HG02943 (cell line): ENCODE measurements around the gene ST6GALNAC3.
"Not testable (repeated sequence)": the region's sequence is repeated elsewhere in the genome, so short reads cannot be mapped to it uniquely, and the experiment has no call there.

Experiments
- ATAC-seq: cut with Tn5 transposase; IDR thresholded peaks from one replicate; pipeline ENCODE4 v1.9.1; 2021; ENCODE audit warnings: mild to moderate bottlenecking, low read depth, moderate library complexity; ENCODE audit not compliant: unreplicated experiment

Gene ST6GALNAC3

DNA sequence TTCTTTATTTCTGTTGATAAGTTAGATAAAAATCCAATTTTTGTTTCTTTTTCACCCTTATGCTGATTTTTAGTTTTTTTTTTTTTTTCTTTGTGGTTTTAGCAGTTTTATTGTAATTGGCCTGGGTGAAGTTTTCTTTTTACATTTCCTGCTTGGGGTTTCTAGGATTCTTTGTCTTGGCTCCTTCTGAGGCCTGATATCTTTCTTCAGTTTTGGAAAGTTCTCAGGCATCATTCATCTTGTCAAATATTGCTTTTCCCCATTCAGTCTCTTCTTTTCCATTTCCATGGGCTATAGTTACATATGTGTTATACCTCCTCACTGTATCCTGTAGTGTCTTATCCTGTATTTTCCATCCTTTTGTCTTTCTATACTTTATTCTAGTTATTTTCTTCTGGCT is 28.5 kb downstream of the ST6GALNAC3 start:
- ATAC-seq: no peak

DNA sequence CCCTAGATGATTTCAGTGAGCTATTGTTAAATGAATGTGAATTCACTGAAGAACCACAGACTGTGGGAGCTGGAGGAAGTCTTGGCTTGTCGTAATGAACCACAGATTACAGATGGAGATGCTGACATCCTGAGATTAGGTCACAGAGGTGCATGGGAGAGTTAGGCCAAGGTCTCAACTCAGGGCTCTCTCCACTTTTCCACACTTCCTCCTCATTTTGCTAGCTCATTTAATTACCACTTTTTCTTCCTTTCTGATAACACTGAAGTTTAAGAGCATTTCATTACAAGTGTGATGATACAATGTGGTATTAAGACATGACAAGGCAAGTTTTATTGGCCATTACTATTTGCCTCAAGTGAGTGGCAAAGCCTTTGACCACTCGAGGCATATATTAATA is 30.8 kb downstream of the ST6GALNAC3 start:
- no peak for ATAC-seq

- no peak for ATAC-seq
Observed at GRCh38 chr1:76106251-76106650, 31.7 kb downstream of the ST6GALNAC3 start.

DNA sequence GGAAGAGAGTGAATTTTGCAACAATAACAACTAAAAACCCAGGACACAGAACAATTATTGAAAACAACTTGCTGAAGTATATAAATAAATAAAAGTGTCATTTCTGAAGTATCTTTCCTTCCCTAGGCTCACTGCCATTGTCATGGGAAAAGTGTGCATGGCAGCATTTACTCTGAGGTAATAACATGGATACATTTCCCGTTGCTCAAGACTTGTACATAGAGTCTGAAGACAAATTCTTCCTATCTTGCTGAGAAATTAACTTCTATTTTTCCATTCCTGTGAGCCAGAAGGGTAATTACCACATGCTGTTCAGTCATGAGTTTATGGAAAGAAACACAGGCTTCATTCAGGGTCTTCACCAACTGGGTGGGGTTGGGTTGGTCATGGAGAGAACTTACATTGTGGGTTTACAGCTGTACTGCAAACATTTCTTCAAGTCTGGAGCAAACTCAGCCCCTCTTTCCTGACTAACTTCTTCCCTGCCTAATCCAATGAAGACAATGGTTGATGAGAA is 32.2 kb downstream of the ST6GALNAC3 start:
- ATAC-seq: no peak

DNA sequence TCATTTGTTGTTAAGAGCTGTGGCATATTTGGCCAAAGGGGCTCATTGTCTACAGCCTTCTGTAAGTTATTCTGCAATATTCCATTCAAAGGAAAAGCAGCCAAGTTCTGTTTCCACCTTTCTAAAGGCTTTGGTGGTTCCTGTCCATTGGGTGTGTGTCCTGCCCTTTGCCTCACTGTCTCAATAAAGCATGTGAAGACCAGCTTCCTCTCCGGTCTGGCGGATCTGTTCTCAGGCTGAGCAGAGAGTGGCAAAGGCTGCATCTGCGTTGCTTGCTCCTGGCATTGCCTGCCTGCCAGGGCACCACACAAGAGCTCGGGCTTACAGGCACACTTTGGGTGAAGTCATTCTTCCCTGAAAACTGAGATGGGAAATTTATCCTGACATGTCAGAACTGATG is 34.9 kb downstream of the ST6GALNAC3 start:
- ATAC-seq: no peak

GRCh38 chr1:76109901-76110560 is 35.5 kb downstream of the ST6GALNAC3 start:
- no peak for ATAC-seq

GRCh38 chr1:76110666-76111065 is 36.1 kb downstream of the ST6GALNAC3 start:
- no peak for ATAC-seq

DNA sequence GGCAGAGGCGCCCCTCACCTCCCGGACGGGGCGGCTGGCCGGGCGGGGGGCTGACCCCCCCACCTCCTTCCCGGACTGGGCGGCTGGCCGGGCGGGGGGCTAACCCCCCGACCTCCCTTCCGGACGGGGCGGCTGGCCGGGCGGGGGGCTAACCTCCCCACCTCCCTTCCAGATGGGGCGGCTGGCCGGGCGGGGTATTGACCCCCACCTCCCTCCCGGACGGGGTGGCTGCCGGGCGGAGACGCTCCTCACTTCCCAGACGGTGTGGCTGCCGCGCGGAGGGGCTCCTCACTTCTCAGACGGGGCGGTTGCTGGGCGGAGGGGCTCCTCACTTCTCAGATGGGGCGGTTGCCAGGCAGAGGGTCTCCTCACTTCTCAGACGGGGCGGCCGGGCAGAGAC is 37.8 kb downstream of the ST6GALNAC3 start:
- ATAC-seq: not testable (repeated sequence)

GRCh38 chr1:76113446-76113845 is 38.9 kb downstream of the ST6GALNAC3 start:
- ATAC-seq: no peak

DNA sequence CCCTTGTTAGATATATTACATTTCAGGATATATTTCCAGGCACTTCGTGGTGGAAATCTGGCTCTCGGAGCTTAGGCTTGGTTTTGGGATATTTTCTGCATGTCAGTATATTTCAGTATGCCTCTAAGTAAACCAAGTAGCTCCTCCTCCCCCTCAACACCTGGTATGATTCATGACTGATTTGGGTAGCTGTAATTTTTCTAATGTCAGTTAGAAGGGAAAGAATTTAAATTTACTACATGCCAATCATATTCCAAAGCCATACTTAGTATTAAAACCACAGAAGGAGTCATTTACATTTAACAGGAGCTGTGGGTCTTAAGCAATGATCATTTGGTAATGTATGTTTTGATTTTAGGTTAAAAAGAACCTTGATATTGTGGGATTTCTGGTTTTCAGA is 40.6 kb downstream of the ST6GALNAC3 start:
- no peak for ATAC-seq

DNA sequence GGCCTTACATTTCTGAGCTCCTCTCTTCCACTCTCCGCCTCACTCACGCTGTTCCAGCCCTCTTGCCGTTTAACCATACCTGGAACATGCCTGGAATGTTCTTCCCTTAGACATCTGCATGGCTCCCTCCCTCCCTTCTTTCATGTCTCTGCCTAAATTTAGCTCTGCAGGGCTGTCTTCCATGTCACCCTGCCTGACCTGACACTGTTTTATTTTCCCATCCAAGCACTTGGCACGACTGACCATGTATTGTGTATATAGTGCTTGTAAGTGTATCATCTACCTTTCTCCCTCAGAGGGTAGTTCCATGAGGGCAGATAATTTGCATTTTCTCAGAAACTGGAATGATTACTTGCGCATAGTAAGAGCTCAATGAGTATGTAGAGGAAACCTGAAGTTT is 47.3 kb downstream of the ST6GALNAC3 start:
- no peak for ATAC-seq

GRCh38 chr1:76122271-76122670 is 47.7 kb downstream of the ST6GALNAC3 start:
- no peak for ATAC-seq

- ATAC-seq: not testable (repeated sequence)
Observed at GRCh38 chr1:76123411-76124064, 49.0 kb downstream of the ST6GALNAC3 start.

GRCh38 chr1:76124196-76124595 is 49.6 kb downstream of the ST6GALNAC3 start:
- no peak for ATAC-seq

DNA sequence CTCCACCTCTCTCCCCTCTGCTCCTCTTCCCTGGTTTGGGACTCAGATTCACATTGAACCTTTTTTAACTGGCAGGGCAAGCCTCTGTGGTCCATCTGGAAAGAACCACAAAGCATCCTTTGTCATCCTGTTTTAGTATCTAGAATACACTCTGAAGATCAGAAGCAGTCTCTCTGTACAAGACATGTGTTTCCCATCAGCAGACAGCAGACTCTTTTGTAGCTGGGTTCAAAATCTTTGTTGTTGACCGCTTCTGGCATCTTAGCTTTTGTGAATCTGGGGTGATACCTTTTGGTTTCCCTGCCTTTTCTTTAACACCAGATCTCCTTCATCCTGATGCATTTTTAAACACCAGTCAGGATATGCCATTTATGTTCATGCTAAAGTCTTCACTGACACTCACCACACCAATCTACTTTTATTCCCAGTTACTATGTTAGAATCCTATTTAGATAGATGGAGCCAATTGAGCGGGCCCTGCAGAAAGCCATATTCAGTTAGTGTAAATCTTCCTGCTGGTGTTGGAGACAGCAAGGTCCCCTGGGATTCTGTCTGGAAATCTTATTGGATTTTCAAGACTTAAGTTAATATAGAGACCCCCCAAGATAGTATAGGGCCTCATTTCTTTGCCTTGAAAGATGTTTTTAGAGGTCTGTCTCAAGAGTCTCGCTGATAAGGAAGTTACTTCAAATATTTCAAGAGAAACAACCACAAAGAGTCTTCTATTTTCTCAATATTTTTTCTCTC is 51.1 kb downstream of the ST6GALNAC3 start:
- ATAC-seq: no peak

DNA sequence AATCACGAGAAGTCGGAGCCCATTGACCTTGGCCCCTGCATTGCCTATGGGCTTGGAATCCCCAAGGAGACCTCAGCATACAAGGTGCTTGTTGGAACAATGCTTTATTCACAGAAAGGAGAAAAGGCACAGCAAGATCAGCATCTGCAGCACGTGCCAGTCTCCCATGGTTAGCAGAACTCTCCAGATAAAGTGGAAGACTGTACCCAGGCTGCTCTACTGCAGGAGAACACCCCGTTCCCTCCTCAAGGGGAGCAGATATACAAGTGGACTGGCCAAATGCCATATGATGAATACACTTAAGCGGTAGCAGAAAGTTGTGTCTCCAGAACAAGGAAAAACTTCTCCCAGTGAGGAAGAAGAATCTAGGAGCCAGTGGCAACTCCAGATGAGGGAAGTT is 53.5 kb downstream of the ST6GALNAC3 start:
- no peak for ATAC-seq

- ATAC-seq: no peak
Observed at GRCh38 chr1:76129731-76130130, 55.2 kb downstream of the ST6GALNAC3 start.

- no peak for ATAC-seq
Observed at GRCh38 chr1:76130992-76131391, 56.4 kb downstream of the ST6GALNAC3 start.

DNA sequence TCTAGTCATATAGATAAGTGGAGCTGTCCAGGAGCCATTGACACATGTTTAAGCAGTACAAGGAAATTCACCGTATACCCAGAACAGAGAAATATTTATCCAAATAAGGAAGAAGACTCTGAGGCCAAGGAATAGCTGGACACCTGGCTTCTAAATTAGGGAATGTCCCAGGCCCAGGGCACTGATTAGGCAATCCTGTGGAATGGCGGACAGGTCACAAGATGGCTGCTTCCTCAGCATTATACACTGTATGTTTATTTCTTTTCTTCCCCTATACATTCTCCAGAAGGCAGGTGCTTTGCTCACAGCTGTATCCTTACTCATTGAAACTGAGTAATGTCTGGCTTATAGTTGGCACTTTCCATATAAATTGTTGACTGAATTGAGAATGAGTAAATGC is 59.4 kb downstream of the ST6GALNAC3 start:
- ATAC-seq: no peak

DNA sequence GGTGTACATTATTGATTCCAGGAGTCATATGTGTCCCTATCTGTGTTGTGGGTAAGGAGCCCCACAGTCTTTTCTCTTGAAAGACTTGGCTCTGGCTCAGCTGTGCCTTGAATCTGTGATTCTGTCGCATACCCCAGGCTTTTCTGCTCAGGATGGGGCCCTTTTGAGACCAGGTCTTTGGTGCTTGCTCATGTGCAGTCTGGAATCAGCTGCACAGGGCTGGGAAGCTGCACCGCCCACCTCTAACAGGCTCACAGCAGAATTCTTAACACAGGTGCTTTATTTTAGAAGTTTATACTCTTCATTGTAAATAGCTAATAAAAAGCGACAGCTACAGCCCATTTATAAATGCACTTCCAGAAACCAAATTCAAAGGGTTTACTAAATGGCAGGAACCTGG is 61.3 kb downstream of the ST6GALNAC3 start:
- no peak for ATAC-seq

GRCh38 chr1:76136894-76137293 is 62.3 kb downstream of the ST6GALNAC3 start:
- no peak for ATAC-seq
